DMS 273 treated with DMSO at 0.1 percent for 48 hours (cell line): ENCODE results near the gene RBFOX1.

Experiments
- DNase-seq: peaks from one replicate; lab custom pipeline; 2025; lab: John Stamatoyannopoulos, UW

Gene RBFOX1

GRCh38 chr16:7602291-7602950 is 269.8 kb downstream of the RBFOX1 start:
- no peak for DNase-seq

GRCh38 chr16:7605812-7606211 is 273.2 kb downstream of the RBFOX1 start:
- DNase-seq = no peak

GRCh38 chr16:7612671-7613070 is 280.0 kb downstream of the RBFOX1 start:
- no peak for DNase-seq

- no peak for DNase-seq
Observed at GRCh38 chr16:7613518-7613917, 280.9 kb downstream of the RBFOX1 start.

GRCh38 chr16:7614021-7614795 is 281.6 kb downstream of the RBFOX1 start:
- DNase-seq = no peak

GRCh38 chr16:7615565-7615964 is 282.9 kb downstream of the RBFOX1 start:
- no peak for DNase-seq

GRCh38 chr16:7624871-7625766 is 292.5 kb downstream of the RBFOX1 start:
- DNase-seq = no peak

GRCh38 chr16:7628981-7629380 is 296.3 kb downstream of the RBFOX1 start:
- no peak for DNase-seq

- DNase-seq = no peak
Observed at GRCh38 chr16:7629571-7629970, 296.9 kb downstream of the RBFOX1 start.

- DNase-seq = no peak
Observed at GRCh38 chr16:7637446-7637845, 304.8 kb downstream of the RBFOX1 start.

GRCh38 chr16:7638306-7638705 is 305.7 kb downstream of the RBFOX1 start:
- DNase-seq = no peak

- no peak for DNase-seq
Observed at GRCh38 chr16:7640334-7640733, 307.7 kb downstream of the RBFOX1 start.

GRCh38 chr16:7644176-7644575 is 311.5 kb downstream of the RBFOX1 start:
- DNase-seq = no peak

GRCh38 chr16:7644811-7645210 is 312.2 kb downstream of the RBFOX1 start:
- DNase-seq = no peak

GRCh38 chr16:7646821-7647500 is 314.3 kb downstream of the RBFOX1 start:
- no peak for DNase-seq

- no peak for DNase-seq
Observed at GRCh38 chr16:7650431-7650830, 317.8 kb downstream of the RBFOX1 start.

GRCh38 chr16:7651803-7652570 is 319.3 kb downstream of the RBFOX1 start:
- no peak for DNase-seq

GRCh38 chr16:7653746-7654461 is 321.3 kb downstream of the RBFOX1 start:
- no peak for DNase-seq

GRCh38 chr16:7675628-7676027 is 343.0 kb downstream of the RBFOX1 start:
- DNase-seq = no peak

GRCh38 chr16:7680296-7680695 is 347.7 kb downstream of the RBFOX1 start:
- DNase-seq = no peak

- no peak for DNase-seq
Observed at GRCh38 chr16:7688811-7689210, 356.2 kb downstream of the RBFOX1 start.
